HepG2 (cell line): ENCODE results near the gene WNK4. TPM values are rescaled to one million over a fixed set of nuclear protein-coding genes. Genes with fewer than 3 reads are reported as not detected.

Source experiments
- ATAC-seq: fragments of 200-7000 bp; cut with Tn5 transposase; 3 replicates; pipeline ENCODE4 v1.9.1; 2020; ENCODE audit warnings: mild to moderate bottlenecking, moderate library complexity
- BruUV-seq: library from RNA; stranded (reverse); fragments of 400-500 nt; replicated peaks from 2 replicates; lab custom pipeline; 2021; lab: Mats Ljungman, UMichigan
- CTCF ChIA-PET: fragments of 300-600 bp; formaldehyde crosslinking; extraction: SDS; loops from one replicate; lab custom pipeline; 2021; ENCODE audit warnings: low total read pairs, inconsistent platforms, low intra/inter-chr PET ratio; lab: Yijun Ruan, JAX
- POLR2A ChIA-PET: fragments of 350-600 bp; sonication (Branson Sonifier 250); formaldehyde crosslinking; loops from one replicate; lab custom pipeline; 2020; ENCODE audit warnings: antibody characterized with exemption, inconsistent platforms; lab: Yijun Ruan, JAX
- DNase-seq: peaks from one replicate; pipeline ENCODE4 v3.0.0-alpha.2; 2015; ENCODE audit warnings: low spot score
- FAIRE-seq: peaks from 3 replicates; lab custom pipeline; 2011; peaks lifted over from hg19 to GRCh38; lab: Jason Lieb, UNC
- H2AFZ ChIP-seq: one replicate; pipeline ENCODE4 v1.6.1; 2011; ENCODE audit warnings: low read length, inconsistent platforms
- H3K27ac ChIP-seq: fragments of 300-600 bp; 3 replicates; pipeline ENCODE4 v1.8.0; 2011; ENCODE audit warnings: mixed run types, mild to moderate bottlenecking, mixed read lengths, low read length, inconsistent platforms; ENCODE audit not compliant: insufficient read depth; ENCODE audit errors: extremely low read length
- H3K27me3 ChIP-seq, 2 experiments: fragments of 200-600 bp in 1 of 2; 2 replicates in 1 of 2; 3 replicates in 1 of 2; pipeline versions ENCODE4 v1.6.0 to v1.8.0; 2011; ENCODE audit warnings: low read length in 2 of 2, mild to moderate bottlenecking in 2 of 2, moderate library complexity in 2 of 2, inconsistent platforms in 1 of 2; ENCODE audit not compliant: insufficient read depth in 2 of 2, control insufficient read depth in 1 of 2
- H3K36me3 ChIP-seq, 2 experiments: fragments of 200-600 bp in 1 of 2; replicated peaks in 1 of 2; 2 replicates in 1 of 2; 3 replicates in 1 of 2; pipeline versions ENCODE4 v1.5.1 to v1.8.0; 2011; ENCODE audit warnings: low read length in 2 of 2, inconsistent platforms in 1 of 2; ENCODE audit not compliant: insufficient read depth in 2 of 2, control insufficient read depth in 1 of 2
- H3K4me1 ChIP-seq: 2 replicates; pipeline ENCODE4 v1.5.1; 2012; ENCODE audit warnings: low read length, inconsistent platforms; ENCODE audit not compliant: insufficient read depth
- H3K4me2 ChIP-seq: 2 replicates; pipeline ENCODE4 v1.6.0; 2011; ENCODE audit warnings: low read depth, low read length, inconsistent platforms
- H3K4me3 ChIP-seq, 3 experiments: fragments of 200-600 bp in 1 of 3; sonication (generic), shearing (Covaris generic) in 1 of 3; replicated peaks in 1 of 3; 2 replicates each; pipeline ENCODE4 v1.5.1; 2011 to 2016; ENCODE audit warnings: low read length in 3 of 3, inconsistent platforms in 2 of 3, low read depth in 2 of 3, mild to moderate bottlenecking in 2 of 3, control low read depth in 1 of 3, mixed read lengths in 1 of 3; ENCODE audit not compliant: insufficient read depth in 1 of 3
- H3K79me2 ChIP-seq: one replicate; pipeline ENCODE4 v1.6.1; 2011; ENCODE audit warnings: low read length, inconsistent platforms; ENCODE audit not compliant: insufficient read depth
- H3K9ac ChIP-seq: 2 replicates; pipeline ENCODE4 v1.6.0; 2011; ENCODE audit warnings: mild to moderate bottlenecking, low read depth, low read length, inconsistent platforms; ENCODE audit not compliant: insufficient read depth
- H3K9me3 ChIP-seq: 2 replicates; pipeline ENCODE4 v1.5.1; 2012; ENCODE audit warnings: mild to moderate bottlenecking, low read length
- H4K20me1 ChIP-seq: 2 replicates; pipeline ENCODE4 v1.6.0; 2011; ENCODE audit warnings: inconsistent platforms, mild to moderate bottlenecking, low read length, moderate library complexity; ENCODE audit not compliant: insufficient read depth
- ATF4 ChIP-seq, 2 experiments: fragments of 450-650 bp in 1 of 2; sonication (generic) in 1 of 2; formaldehyde crosslinking; IDR thresholded peaks; 2 replicates each; pipeline versions ENCODE4 v1.5.0 to v1.8.0; 2020 to 2022; ENCODE audit warnings: mild to moderate bottlenecking in 1 of 2, missing genetic modification reagents in 1 of 2
- KLF13 ChIP-seq: sonication (generic); formaldehyde crosslinking; IDR thresholded peaks from 2 replicates; pipeline ENCODE4 v1.4.0; 2020; ENCODE audit warnings: mild to moderate bottlenecking, missing genetic modification reagents
- RBM22 ChIP-seq: fragments of 200-400 bp; formaldehyde crosslinking; optimal IDR thresholded peaks from 2 replicates; pipeline ENCODE3; 2017; ENCODE audit warnings: mild to moderate bottlenecking, low read length, moderate library complexity
- RFXANK ChIP-seq: IDR thresholded peaks from 2 replicates; pipeline ENCODE4 v1.6.1; 2016
- UBTF ChIP-seq: sonication (generic); formaldehyde crosslinking; IDR thresholded peaks from 2 replicates; pipeline ENCODE4 v1.4.0; 2020; ENCODE audit warnings: mild to moderate bottlenecking, missing genetic modification reagents
- ZFYVE20 ChIP-seq: sonication (generic); formaldehyde crosslinking; IDR thresholded peaks from 2 replicates; pipeline ENCODE4 v1.8.0; 2023; ENCODE audit warnings: low read depth, mild to moderate bottlenecking, moderate library complexity, missing genetic modification reagents, borderline replicate concordance
- ZNF10 ChIP-seq: sonication (generic); formaldehyde crosslinking; IDR thresholded peaks from 2 replicates; pipeline ENCODE4 v1.4.0; 2020; ENCODE audit warnings: mild to moderate bottlenecking, low read depth, missing genetic modification reagents, borderline replicate concordance
- ZNF160 ChIP-seq: sonication (generic); formaldehyde crosslinking; IDR thresholded peaks from 2 replicates; pipeline ENCODE4 v1.8.0; 2022; ENCODE audit warnings: mild to moderate bottlenecking, inconsistent platforms, missing genetic modification reagents
- ZNF639 ChIP-seq: conservative IDR thresholded peaks from 2 replicates; pipeline ENCODE4 v1.6.1; 2018; ENCODE audit warnings: missing genetic modification reagents
- WGBS: methylation state at CpG from one replicate; pipeline ENCODE4 v1.1.6; 2017; ENCODE audit warnings: low lambda C conversion rate; 5-methylcytosine and 5-hydroxymethylcytosine counted together
- in situ Hi-C: cut with HindIII; loops from 2 replicates; pipeline ENCODE4 v1.10.0; 2017; ENCODE audit warnings: low pct_unique_long_range_greater_than_20kb; ENCODE audit not compliant: extremely low pct_ligation_motif_present
- intact Hi-C: fragments of 100-400 bp; cut with micrococcal nuclease; formaldehyde crosslinking; loops from one replicate; pipeline ENCODE4 v1.10.0; 2022; ENCODE audit not compliant: unreplicated experiment
- polyA plus RNA-seq, 8 experiments: library from polyadenylated mRNA; depleted of rRNA in 3 of 8; stranded (reverse) in 7 of 8; unstranded in 1 of 8; fragments of >200 nt; fragmentation: Illumina TruSeq in 4 of 8; extraction: Trizol in 4 of 8; gene quantifications; 2 replicates each; pipeline versions ENCODE4 v1.2.1 to v1.2.3, GENCODE V29; 2011 to 2016; ENCODE audit warnings: low read depth in 4 of 8, missing spikeins in 1 of 8, mixed read lengths in 1 of 8; ENCODE audit not compliant: insufficient read depth in 1 of 8
- total RNA-seq, 5 experiments: library from RNA; depleted of rRNA; stranded (reverse); fragments of >200 nt; fragmentation: Illumina TruSeq; extraction: Trizol; gene quantifications; 2 replicates each; pipeline ENCODE4 v1.2.3, GENCODE V29; 2016; ENCODE audit warnings: low read depth in 1 of 5

WNK4 gene
- total and polyA plus RNA-seq, 2 of the 13 experiments (the other 11 are each of a cell fraction or from before 2014, with no cell fraction given): 2.7 to 13.7 TPM

GRCh38 chr17:42792545-42792944 is 12.1 kb downstream of the WNK4 start (continued):
- TF ChIP-seq ATF4 (CRISPR knock-in tag; IDR thresholded peaks at IDR 0.05): no peak
- TF ChIP-seq RBM22: peak; percentile 71
- no peak for TF ChIP-seq ZNF639 (CRISPR knock-in tag)
- TF ChIP-seq RFXANK (CRISPR knock-in tag): no peak

GRCh38 chr17:42795061-42795460 is 14.7 kb downstream of the WNK4 start:
- H3K79me2 ChIP-seq: peaks cover 19% of the 10 kb centered on the region
- no peak overlapping the region for H3K4me2 ChIP-seq
- FAIRE-seq (no peak), ATAC-seq (no peak), DNase-seq (no peak)
- no TSS peak for BruUV-seq
- 87% methylated on average over 4 of the region's 4 CpGs for WGBS
- peaks cover 71% of the 10 kb centered on the region for H3K4me1 ChIP-seq
- H3K9ac ChIP-seq: no peak overlapping the region
- H3K36me3 ChIP-seq: peaks cover 0 to 2% of the 10 kb centered on the region in 2 experiments; a peak in 3 of 5 replicates
- H3K27me3 ChIP-seq: no peaks in the 10 kb centered on the region; a peak in 2 of 5 replicates
- ChIA-PET CTCF (no interaction called here), POLR2A (interaction anchor here (0.9 to 12.5 kb wide), 7 partner anchors 11 to 52 kb away, joined by 3 to 278 read pairs (median 5); partner anchors contain the start of genes BECN1, EZH1, VPS25 and WNK4)
- in situ Hi-C loops: no loop called here
- H3K4me3 ChIP-seq: no peak overlapping the region
- H2AFZ ChIP-seq: no peak overlapping the region
- H3K9me3 ChIP-seq: no peaks in the 10 kb centered on the region
- no peaks in the 10 kb centered on the region for H4K20me1 ChIP-seq
- H3K27ac ChIP-seq: no peak overlapping the region
- TF ChIP-seq ZFYVE20 (no peak), UBTF (CRISPR knock-in tag) (no peak), ZNF10 (CRISPR knock-in tag) (no peak), KLF13 (CRISPR knock-in tag) (no peak), ZNF160 (CRISPR knock-in tag) (no peak)
- intact Hi-C loops: no loop called here
